Naive B cell (primary cell): ENCODE measurements around the gene EEIG1. TPM values are rescaled to one million over a fixed set of nuclear protein-coding genes. Genes with fewer than 3 reads are reported as not detected.

Experiments used
- ATAC-seq, 2 donors: fragments of 150-1000 bp; cut with Tn5 transposase; 2 replicates each; pipeline ENCODE4 v1.10.0; 2021; ENCODE audit warnings: low read depth in 2 of 2, mild to moderate bottlenecking in 2 of 2, moderate library complexity in 2 of 2
- DNase-seq: peaks from one replicate; pipeline ENCODE4 v3.0.0; 2022
- H3K27ac Mint-ChIP-seq, 6 donors: one replicate each; pipeline ENCODE4 v1.8.0; 2020 to 2022; ENCODE audit warnings: mild to moderate bottlenecking in 6 of 6, mixed read lengths in 6 of 6, moderate library complexity in 5 of 6, inconsistent platforms in 2 of 6
- H3K27me3 Mint-ChIP-seq, 3 donors: one replicate each; pipeline ENCODE4 v1.8.0; 2021 to 2022; ENCODE audit warnings: mixed read lengths in 3 of 3, mild to moderate bottlenecking in 1 of 3
- H3K36me3 Mint-ChIP-seq, 2 donors: one replicate each; pipeline ENCODE4 v1.8.0; 2020 to 2022; ENCODE audit warnings: mixed read lengths in 2 of 2, inconsistent platforms in 1 of 2, mild to moderate bottlenecking in 1 of 2
- H3K4me1 Mint-ChIP-seq, 3 donors: one replicate each; pipeline ENCODE4 v1.8.0; 2020 to 2022; ENCODE audit warnings: mixed read lengths in 3 of 3, inconsistent platforms in 1 of 3, mild to moderate bottlenecking in 1 of 3, moderate library complexity in 1 of 3
- H3K4me3 Mint-ChIP-seq, 8 donors: one replicate each; pipeline ENCODE4 v1.8.0; 2020 to 2022; ENCODE audit warnings: mild to moderate bottlenecking in 8 of 8, mixed read lengths in 8 of 8, moderate library complexity in 8 of 8, inconsistent platforms in 2 of 8
- H3K9me3 Mint-ChIP-seq, 7 donors: one replicate each; pipeline ENCODE4 v1.8.0; 2020 to 2022; ENCODE audit warnings: mixed read lengths in 7 of 7, mild to moderate bottlenecking in 5 of 7, inconsistent platforms in 2 of 7, moderate library complexity in 1 of 7
- polyA plus RNA-seq, 6 donors: library from polyadenylated mRNA; unstranded; fragments of 300-500 nt; fragmentation: Illumina TruSeq; gene quantifications; one replicate each; pipeline ENCODE4 v1.2.3, GENCODE V29; 2021; ENCODE audit warnings: low read depth in 6 of 6

Gene EEIG1
- polyA plus RNA-seq, 6 donors from 2014 or later, result 12.3 to 36.9 (median 21.6) TPM

- DNase-seq (no peak), ATAC-seq (no peak)
- Mint-ChIP-seq H3K27ac (peak overlapping the region in 5 of 6 donors; percentile 18 to 86 (median 72)), H3K27me3 (no peaks in the 10 kb centered on the region), H3K4me1 (peaks cover 52 to 82% (median 74%) of the 10 kb centered on the region in 3 donors), H3K36me3 (no peaks in the 10 kb centered on the region), H3K9me3 (no peaks in the 10 kb centered on the region), H3K4me3 (peak overlapping the region; percentile 64 to 98 (median 94))
These were observed 3.5 kb downstream of the EEIG1 start for GRCh38 chr9:127977009-127977883.

DNA sequence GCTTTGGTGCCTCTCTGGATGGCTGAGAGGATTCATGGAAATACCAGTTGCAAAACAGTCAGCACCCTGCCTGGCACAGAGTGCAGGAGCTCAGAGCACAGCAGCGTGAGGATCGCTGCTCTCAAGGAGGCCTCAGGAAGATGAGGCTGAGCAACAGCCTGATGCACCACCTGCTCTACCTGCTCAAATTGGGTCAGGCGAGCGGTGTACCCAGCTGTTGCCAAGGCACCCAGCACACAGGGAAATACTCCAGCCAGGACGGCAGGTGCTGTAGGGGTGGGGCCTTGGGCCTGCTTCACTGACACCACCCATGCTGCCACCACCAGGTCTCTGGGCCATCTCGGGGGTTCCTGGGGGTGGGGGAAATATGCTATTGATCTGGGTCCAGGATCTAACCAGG lies 4.3 kb downstream of the EEIG1 start:
- no peaks in the 10 kb centered on the region for H3K36me3 Mint-ChIP-seq
- H3K9me3 Mint-ChIP-seq, result no peaks in the 10 kb centered on the region
- peak overlapping the region in 5 of 8 donors; percentile 21 to 97 (median 63) for H3K4me3 Mint-ChIP-seq
- DNase-seq (no peak), ATAC-seq (no peak)
- no peaks in the 10 kb centered on the region for H3K27me3 Mint-ChIP-seq
- H3K27ac Mint-ChIP-seq, result peak overlapping the region in 4 of 6 donors; percentile 47 to 82 (median 57)
- peaks cover 53 to 84% (median 74%) of the 10 kb centered on the region in 3 donors for H3K4me1 Mint-ChIP-seq

DNA sequence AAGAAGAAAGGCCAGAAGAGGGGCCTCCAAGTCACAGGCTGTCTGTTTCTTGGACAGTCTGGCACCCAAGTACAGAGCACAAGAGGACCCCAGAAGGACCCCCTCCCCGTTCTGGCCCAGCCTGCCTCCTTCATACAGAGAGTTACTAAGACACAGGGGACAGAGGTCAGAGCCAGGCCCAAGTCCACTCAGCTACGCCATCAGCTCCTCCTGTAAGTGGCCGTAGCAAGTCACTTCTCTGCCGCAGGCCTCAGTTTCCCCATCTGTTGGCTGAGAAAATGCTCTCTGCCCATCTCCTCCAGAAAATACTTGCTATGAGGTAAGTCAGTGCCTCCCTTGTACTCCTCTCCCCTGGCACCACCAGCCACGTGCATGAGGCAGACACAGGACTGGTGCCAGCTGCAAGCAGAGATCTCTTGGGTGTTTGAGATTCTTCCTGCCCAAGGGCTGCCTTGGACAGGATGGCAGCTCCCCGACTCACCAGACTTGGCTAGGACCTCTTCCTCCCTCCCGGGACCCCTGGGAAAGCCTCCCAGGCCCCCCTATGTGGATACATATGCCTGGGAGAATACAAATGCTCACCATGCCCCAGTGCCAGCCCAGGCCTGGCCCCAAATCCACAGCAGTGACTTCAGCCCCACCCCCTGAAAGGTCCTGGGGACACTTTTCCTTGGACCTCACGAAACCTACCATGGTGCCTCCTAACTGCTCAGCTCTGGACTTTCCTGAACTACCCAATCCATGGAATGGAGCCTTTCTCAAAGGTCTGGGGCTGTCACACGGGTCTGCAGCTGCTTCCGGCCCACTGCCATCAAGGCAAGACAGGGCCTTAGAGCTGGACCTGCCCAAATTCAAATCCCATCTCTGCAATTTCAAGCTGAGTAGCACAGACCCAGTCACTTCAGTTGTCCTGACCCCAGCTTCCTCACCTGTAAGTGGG lies 5.1 kb downstream of the EEIG1 start:
- DNase-seq, result no peak
- Mint-ChIP-seq H3K27me3 (no peaks in the 10 kb centered on the region), H3K4me1 (peaks cover 55 to 86% (median 77%) of the 10 kb centered on the region in 3 donors), H3K27ac (peak overlapping the region; percentile 57 to 84 (median 72)), H3K9me3 (no peaks in the 10 kb centered on the region), H3K4me3 (peak overlapping the region in 5 of 8 donors; percentile 12 to 97 (median 45)), H3K36me3 (no peaks in the 10 kb centered on the region)
- ATAC-seq, result no peak

DNA sequence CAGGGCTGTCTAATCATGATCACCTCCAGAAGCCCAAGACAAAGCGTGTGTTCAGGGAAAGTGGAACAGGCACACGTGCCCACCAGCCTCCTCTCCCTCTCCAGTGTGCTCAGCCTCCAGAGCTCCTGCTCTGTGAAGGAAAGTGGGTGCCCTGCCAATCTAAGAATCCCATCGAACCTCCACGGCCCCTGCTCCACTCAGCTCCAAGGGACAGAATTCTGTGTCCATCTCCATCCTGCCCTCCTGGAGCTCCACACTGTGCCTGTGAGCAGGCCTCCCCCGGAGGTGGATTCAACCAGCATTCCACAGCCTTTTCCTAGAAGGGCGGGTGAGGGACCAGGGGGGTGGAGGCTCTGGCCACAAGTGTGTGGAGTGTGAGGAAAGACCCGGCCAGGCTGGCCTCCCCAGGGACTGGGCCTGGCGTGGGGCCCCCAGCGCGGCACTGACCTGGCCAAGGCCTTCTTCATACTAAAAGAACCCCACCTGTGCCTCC lies 6.0 kb downstream of the EEIG1 start:
- peaks cover 60 to 94% (median 83%) of the 10 kb centered on the region in 3 donors for H3K4me1 Mint-ChIP-seq
- H3K36me3 Mint-ChIP-seq, result no peaks in the 10 kb centered on the region
- H3K9me3 Mint-ChIP-seq, result no peaks in the 10 kb centered on the region
- peak overlapping the region in 3 of 8 donors; percentile 10 to 92 (median 53) for H3K4me3 Mint-ChIP-seq
- no peaks in the 10 kb centered on the region for H3K27me3 Mint-ChIP-seq
- no peak for DNase-seq
- H3K27ac Mint-ChIP-seq, result peak overlapping the region in 5 of 6 donors; percentile 29 to 88 (median 87)
- ATAC-seq, result no peak

DNA sequence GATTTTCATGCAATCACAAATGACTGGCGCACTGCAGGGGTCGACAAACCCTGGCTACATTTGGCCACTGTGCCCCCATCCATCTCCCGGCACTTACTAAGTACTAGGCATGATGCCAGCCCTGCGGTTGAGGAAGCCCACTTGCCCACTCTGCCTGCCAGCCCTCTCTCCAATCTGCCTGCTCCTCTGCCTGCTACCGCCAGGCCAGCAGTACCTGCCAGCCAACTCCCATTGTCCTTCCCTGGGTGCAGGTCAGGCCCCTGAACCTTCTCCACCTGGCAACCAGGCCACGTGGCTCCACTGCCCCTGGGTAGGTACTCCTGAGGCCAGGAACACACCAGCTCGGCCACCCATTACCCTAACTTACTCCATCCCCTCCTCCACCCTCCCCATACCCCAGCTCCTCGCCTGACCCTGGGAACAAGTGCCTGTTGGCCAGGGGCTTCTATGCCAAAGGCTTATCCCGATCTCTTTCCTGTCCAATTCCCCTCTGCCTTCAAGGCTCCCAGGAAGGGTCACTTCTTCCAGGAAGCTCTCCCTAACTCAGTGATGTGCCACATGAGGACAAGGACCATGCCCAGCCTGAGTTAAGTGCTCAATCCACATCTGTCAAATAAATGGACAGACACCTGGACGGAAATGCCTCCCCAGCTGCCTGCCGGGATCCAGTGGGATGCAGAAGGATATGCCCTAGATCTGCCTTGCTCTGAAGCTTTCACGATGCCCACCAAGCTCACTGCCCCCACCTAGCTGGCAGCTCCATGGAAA lies 6.6 kb downstream of the EEIG1 start:
- ATAC-seq, result no peak
- H3K27me3 Mint-ChIP-seq, result no peaks in the 10 kb centered on the region
- no peaks in the 10 kb centered on the region for H3K36me3 Mint-ChIP-seq
- H3K4me1 Mint-ChIP-seq, result peaks cover 59 to 94% (median 85%) of the 10 kb centered on the region in 3 donors
- H3K27ac Mint-ChIP-seq, result peak overlapping the region in 5 of 6 donors; percentile 47 to 88 (median 87)
- H3K4me3 Mint-ChIP-seq, result peak overlapping the region in 5 of 8 donors; percentile 47 to 92 (median 72)
- no peaks in the 10 kb centered on the region for H3K9me3 Mint-ChIP-seq
- DNase-seq, result no peak

GRCh38 chr9:127973169-127974000 lies 7.4 kb downstream of the EEIG1 start:
- Mint-ChIP-seq H3K36me3 (no peaks in the 10 kb centered on the region), H3K4me3 (peak overlapping the region in 5 of 8 donors; percentile 29 to 92 (median 56))
- no peak for ATAC-seq

DNA sequence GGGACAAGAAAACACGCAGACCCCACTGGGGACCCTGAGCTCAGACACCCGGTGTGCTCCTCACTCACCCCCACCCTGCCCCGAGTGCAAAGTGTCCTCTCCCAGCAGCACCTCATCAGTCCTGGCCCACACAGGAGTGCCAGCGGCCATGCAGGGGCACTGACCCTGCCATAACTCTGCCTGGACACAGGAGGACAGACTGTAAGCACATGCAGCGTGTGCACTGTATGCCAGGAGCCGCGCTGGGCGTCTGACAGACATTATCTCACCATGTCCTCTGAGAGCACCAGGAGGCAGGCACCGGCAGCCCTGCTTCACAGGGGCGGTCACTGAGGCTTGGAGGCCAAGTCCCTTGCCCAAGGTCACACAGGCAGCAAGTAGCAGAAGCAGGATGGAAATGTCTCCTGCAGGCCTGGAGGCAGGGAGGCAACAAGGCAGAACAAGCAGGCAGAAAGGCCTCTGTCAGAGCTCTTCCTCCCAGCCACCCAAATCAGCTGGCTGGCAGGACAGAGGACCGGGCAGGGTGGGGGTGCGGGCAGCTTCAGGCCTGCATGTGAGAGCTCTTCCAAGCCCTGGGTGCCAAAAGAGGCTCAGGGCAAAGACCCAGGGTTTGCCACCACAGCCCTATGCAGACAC lies 8.4 kb downstream of the EEIG1 start:
- H3K36me3 Mint-ChIP-seq, result no peaks in the 10 kb centered on the region
- ATAC-seq (no peak), DNase-seq (no peak)
- H3K27me3 Mint-ChIP-seq, result no peaks in the 10 kb centered on the region
- peak overlapping the region in 5 of 8 donors; percentile 32 to 79 (median 63) for H3K4me3 Mint-ChIP-seq
- H3K4me1 Mint-ChIP-seq, result peaks cover 73 to 98% (median 94%) of the 10 kb centered on the region in 3 donors
- H3K27ac Mint-ChIP-seq, result peak overlapping the region; percentile 95 to 98 (median 97)
- peaks cover 0 to 2% (median 0%) of the 10 kb centered on the region in 7 donors for H3K9me3 Mint-ChIP-seq

More at GRCh38 chr9:127973169-127974000, 7.4 kb downstream of the EEIG1 start:
- no peak for DNase-seq
- Mint-ChIP-seq H3K9me3 (peaks cover 0 to under 1% (median 0%) of the 10 kb centered on the region in 7 donors), H3K4me1 (peaks cover 63 to 97% (median 88%) of the 10 kb centered on the region in 3 donors), H3K27ac (peak overlapping the region in 5 of 6 donors; percentile 24 to 97 (median 87)), H3K27me3 (no peaks in the 10 kb centered on the region)

DNA sequence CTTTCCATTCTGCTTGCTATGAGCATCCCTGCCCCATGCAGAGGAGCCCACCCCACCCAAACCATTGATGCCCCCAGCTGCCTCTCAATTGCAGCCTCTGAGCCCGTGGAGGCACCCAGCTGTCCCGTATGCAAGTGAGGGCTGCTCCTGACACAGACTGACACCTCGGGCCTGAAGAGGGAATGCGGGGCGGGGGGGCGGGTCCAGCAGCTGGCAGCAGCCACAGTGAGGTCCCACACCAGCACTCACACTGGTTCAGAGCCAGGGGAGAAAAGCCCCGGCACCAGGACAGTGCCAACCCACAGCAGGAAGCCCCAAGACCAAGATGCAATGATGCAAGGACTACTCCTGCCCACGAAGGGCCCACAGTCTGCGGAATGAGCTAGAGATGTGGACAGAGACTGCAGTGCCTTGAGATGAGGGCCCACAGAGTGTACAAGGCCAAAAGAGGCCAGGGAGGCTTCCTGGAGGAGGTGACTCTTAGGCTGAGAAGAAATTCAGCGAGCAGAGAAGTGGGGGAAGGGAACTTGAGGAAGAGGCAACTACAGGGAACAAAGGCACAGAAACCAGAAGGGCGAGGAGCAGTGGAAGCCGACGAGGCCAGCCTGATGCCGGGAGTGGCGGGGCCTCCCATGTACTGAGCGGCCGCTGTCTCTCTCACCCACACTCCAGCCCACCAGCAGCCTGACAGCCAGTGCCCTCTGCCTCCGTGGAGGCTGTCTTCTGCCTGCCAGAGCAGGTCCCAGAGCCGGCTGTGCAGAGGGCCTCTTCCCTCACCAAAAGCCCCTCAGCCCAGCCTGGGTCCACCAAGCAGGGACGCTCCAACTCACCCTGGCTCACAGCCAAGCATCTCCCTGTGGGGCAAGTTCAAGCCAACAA lies 9.2 kb downstream of the EEIG1 start:
- ATAC-seq, result peak; percentile 20 to 27
- Mint-ChIP-seq H3K4me3 (peak overlapping the region; percentile 23 to 88 (median 78)), H3K27ac (peak overlapping the region; percentile 96 to 99 (median 98)), H3K9me3 (peaks cover 0 to 2% (median 0%) of the 10 kb centered on the region in 7 donors), H3K27me3 (no peaks in the 10 kb centered on the region), H3K4me1 (peaks cover 76 to 98% (median 94%) of the 10 kb centered on the region in 3 donors), H3K36me3 (no peaks in the 10 kb centered on the region)
- DNase-seq, result peak; percentile 34

DNA sequence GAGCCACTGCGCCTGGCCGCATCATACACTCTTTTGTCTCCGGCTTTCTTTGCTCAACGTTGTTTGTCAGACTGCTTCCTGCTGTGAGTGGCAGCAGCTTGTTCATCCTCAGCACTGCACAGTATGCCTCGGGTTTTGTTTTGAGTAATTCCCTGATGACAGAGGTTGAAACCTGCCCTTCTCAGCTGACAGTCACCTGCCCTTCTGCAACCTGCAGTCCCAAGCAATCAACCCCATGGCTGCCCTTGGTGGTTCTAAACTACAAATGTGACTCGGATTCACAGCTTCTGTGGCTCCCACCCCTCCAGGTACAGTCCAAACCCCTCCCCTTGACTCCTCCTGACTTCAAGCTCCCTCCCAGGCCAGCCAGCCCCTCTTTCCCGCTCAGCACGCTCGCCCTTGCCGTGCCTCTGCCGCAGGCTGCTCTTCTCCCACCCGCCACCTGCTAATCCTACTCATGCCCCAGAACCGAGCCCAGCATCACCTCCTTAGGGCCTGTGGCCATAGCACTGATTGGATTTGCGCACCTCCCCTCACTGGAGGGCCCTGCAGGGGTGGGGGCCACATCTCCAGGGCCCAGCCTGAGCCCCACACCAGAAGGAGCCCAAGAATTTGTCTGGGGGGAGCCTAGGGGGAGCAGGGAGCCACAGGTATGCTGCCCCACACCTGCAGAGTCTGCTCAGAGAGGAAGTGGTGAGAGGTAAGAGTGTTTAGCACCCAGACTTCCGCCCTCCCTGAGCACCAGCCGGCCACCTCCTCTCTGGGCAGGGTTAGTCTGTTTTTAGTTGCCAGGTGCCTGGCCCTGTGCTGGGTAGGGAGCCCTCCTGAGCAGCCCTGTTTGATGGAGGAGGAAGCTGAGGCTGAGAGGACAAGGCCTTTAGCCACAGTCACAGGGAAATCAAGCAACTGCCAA lies 10.1 kb downstream of the EEIG1 start:
- Mint-ChIP-seq H3K9me3 (peaks cover 0 to 2% (median 0%) of the 10 kb centered on the region in 7 donors), H3K4me1 (peaks cover 71 to 96% (median 86%) of the 10 kb centered on the region in 3 donors), H3K27ac (peak overlapping the region; percentile 96 to 99 (median 98)), H3K27me3 (no peaks in the 10 kb centered on the region), H3K4me3 (peak overlapping the region; percentile 45 to 88 (median 78)), H3K36me3 (no peaks in the 10 kb centered on the region)
- peak; percentile 74 to 77 for ATAC-seq
- DNase-seq, result peak; percentile 66
